ENCODE measurements around the gene PDZD2. TPM values are rescaled to one million over a fixed set of nuclear protein-coding genes. Genes with fewer than 3 reads are reported as not detected.

The PDZD2 gene
- total RNA-seq, 2 donors from 2014 or later: 10.3 to 59.5 TPM

DNA sequence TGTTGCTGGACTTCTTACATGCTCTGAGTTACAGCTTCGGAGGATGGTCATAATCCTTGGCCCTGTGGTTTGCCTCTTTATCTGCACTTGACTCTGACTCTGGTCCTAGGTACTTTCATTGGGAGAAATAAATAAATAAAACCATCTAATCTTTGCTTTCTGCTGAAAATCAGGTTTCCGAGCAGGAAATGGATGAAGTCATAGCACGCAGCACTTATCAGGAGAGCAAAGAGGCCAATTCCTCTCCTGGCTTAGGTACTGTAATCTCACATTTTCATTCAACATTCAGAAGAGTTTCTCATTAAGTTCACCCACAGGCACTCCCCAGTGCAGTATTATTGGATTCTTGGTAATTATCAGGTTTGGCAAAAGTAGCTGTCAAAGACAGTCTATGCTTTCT lies 430.5 kb downstream of the PDZD2 start:
- H3K27ac ChIP-seq: no peak overlapping the region
- WGBS: 98% methylated on average over 3 of the region's 3 CpGs
- no peak overlapping the region for H3K4me3 ChIP-seq
- no peak for DNase-seq (ENCODE audit: low spot score)
- H3K27me3 ChIP-seq (replicated peaks; ENCODE audit: insufficient read depth): no peaks in the 10 kb centered on the region
- TF ChIP-seq POLR2A (IDR thresholded peaks at IDR 0.05) (no peak), POLR2AphosphoS5 (IDR thresholded peaks at IDR 0.05) (no peak), CTCF (IDR thresholded peaks at IDR 0.05) (no peak)
- no peaks in the 10 kb centered on the region for H3K36me3 ChIP-seq
- H3K4me1 ChIP-seq (replicated peaks): no peaks in the 10 kb centered on the region
- no peaks in the 10 kb centered on the region for H3K9me3 ChIP-seq
- intact Hi-C loops (cut with DNase I): no loop called here

GRCh38 chr5:32071351-32071944 lies 432.5 kb downstream of the PDZD2 start:
- no peak for DNase-seq (ENCODE audit: low spot score)
- Histone ChIP-seq H3K9me3 (no peaks in the 10 kb centered on the region), H3K36me3 (peaks cover 0 to 3% of the 10 kb centered on the region in 2 donors), H3K4me3 (no peak overlapping the region), H3K27me3 (replicated peaks; ENCODE audit: insufficient read depth) (no peaks in the 10 kb centered on the region), H3K4me1 (replicated peaks) (no peaks in the 10 kb centered on the region), H3K27ac (no peak overlapping the region)
- intact Hi-C loops (cut with DNase I): no loop called here
- 81% methylated on average over 7 of the region's 7 CpGs for WGBS
- TF ChIP-seq CTCF (IDR thresholded peaks at IDR 0.05) (no peak), POLR2AphosphoS5 (IDR thresholded peaks at IDR 0.05) (no peak), POLR2A (IDR thresholded peaks at IDR 0.05) (no peak)

DNA sequence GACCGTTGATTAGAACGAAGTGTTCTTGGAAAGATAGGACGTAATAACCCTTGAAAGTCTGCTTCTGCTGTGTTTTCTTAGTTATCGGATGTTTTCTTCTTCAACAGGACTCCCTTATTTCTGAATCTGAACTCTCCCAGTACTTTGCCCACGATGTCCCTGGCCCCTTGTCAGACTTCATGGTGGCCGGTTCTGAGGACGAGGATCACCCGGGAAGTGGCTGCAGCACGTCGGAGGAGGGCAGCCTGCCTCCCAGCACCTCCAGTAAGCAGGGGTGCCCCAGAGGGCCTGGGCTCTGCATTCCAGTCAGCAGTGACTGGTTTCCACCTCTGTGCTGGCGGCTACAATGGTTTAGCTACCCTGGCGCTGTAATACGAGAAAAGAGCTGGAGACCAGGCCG lies 433.1 kb downstream of the PDZD2 start:
- TF ChIP-seq POLR2A (IDR thresholded peaks at IDR 0.05) (no peak), POLR2AphosphoS5 (IDR thresholded peaks at IDR 0.05) (no peak), CTCF (IDR thresholded peaks at IDR 0.05) (no peak)
- no peak overlapping the region for H3K27ac ChIP-seq
- H3K4me3 ChIP-seq: no peak overlapping the region
- WGBS: 88% methylated on average over 14 of the region's 14 CpGs
- no peaks in the 10 kb centered on the region for H3K9me3 ChIP-seq
- DNase-seq (ENCODE audit: low spot score): no peak
- H3K36me3 ChIP-seq: peaks cover 0 to 3% of the 10 kb centered on the region in 2 donors
- no peaks in the 10 kb centered on the region for H3K27me3 ChIP-seq (replicated peaks; ENCODE audit: insufficient read depth)
- H3K4me1 ChIP-seq (replicated peaks): no peaks in the 10 kb centered on the region
- intact Hi-C loops (cut with DNase I): no loop called here

GRCh38 chr5:32074401-32074800 lies 435.5 kb downstream of the PDZD2 start:
- TF ChIP-seq POLR2AphosphoS5 (IDR thresholded peaks at IDR 0.05) (no peak), CTCF (IDR thresholded peaks at IDR 0.05) (no peak), POLR2A (IDR thresholded peaks at IDR 0.05) (no peak)
- no peak for DNase-seq (ENCODE audit: low spot score)
- Histone ChIP-seq H3K27ac (no peak overlapping the region), H3K27me3 (replicated peaks; ENCODE audit: insufficient read depth) (no peaks in the 10 kb centered on the region), H3K36me3 (peaks cover 0 to 3% of the 10 kb centered on the region in 2 donors), H3K4me3 (no peak overlapping the region), H3K4me1 (replicated peaks) (no peaks in the 10 kb centered on the region), H3K9me3 (no peaks in the 10 kb centered on the region)
- intact Hi-C loops (cut with DNase I): no loop called here
- WGBS: 48% methylated on average over 4 of the region's 5 CpGs

Measured in prostate gland (tissue), 2 donors.